HUDEP-2 (cell line): ENCODE measurements around the gene INCA1.

Experiments
- DNase-seq, 76 experiments: peaks; one replicate each; lab custom pipeline; 2025; ENCODE audit not compliant: unreplicated experiment in 76 of 76; lab: John Stamatoyannopoulos, UW

INCA1 gene

GRCh38 chr17:5014357-5014756, 17.0 kb upstream of the INCA1 start:
- DNase-seq = no peak

- DNase-seq = no peak
These were observed 14.6 kb upstream of the INCA1 start for GRCh38 chr17:5011928-5012327.

- no peak for DNase-seq
These were observed 6.0 kb upstream of the INCA1 start for GRCh38 chr17:5003214-5003867.

- no peak for DNase-seq
These were observed 4.9 kb upstream of the INCA1 start for GRCh38 chr17:5002121-5002788.

GRCh38 chr17:5000237-5000639, 2.9 kb upstream of the INCA1 start:
- DNase-seq = no peak

- no peak for DNase-seq
These were observed 2.2 kb upstream of the INCA1 start for GRCh38 chr17:4999430-5000093.

GRCh38 chr17:4998732-4999429, 1.6 kb upstream of the INCA1 start:
- DNase-seq = peak in 1 of 76 experiments; percentile 15

GRCh38 chr17:4998027-4998731, 857 bp upstream of the INCA1 start:
- peak in 8 of 76 experiments; percentile 5 to 63 (median 42) for DNase-seq

GRCh38 chr17:4994081-4994595, 3.2 kb downstream of the INCA1 start:
- no peak for DNase-seq

- DNase-seq = peak in 2 of 76 experiments; percentile 40 to 46
These were observed 9.4 kb downstream of the INCA1 start for GRCh38 chr17:4987767-4988567.

- peak in 66 of 76 experiments; percentile 2 to 78 (median 55) for DNase-seq
These were observed 10.2 kb downstream of the INCA1 start, which contains the start of gene CAMTA2 for GRCh38 chr17:4986951-4987766. Gene CAMTA2, minus strand, starts transcription at chr17:4987675. Its CDS starts 1,453 bp downstream, at chr17:4986222.

GRCh38 chr17:4986403-4986802, 10.9 kb downstream of the INCA1 start:
- DNase-seq = no peak

GRCh38 chr17:4982305-4982704, 15.0 kb downstream of the INCA1 start:
- DNase-seq = no peak

GRCh38 chr17:4980644-4981216, 16.6 kb downstream of the INCA1 start:
- peak in 18 of 76 experiments; percentile 5 to 53 (median 29) for DNase-seq

- no peak for DNase-seq
These were observed 18.6 kb downstream of the INCA1 start for GRCh38 chr17:4978726-4979125.

GRCh38 chr17:4974115-4974670, 23.1 kb downstream of the INCA1 start:
- no peak for DNase-seq

- no peak for DNase-seq
These were observed 23.8 kb downstream of the INCA1 start for GRCh38 chr17:4973256-4974114.
